Measurements from ENCODE around the gene CDYL.

GRCh38 chr6:4910037-4910760 lies 134.0 kb downstream of the CDYL start:
- TF ChIP-seq POLR2AphosphoS5 (IDR thresholded peaks at IDR 0.05; ENCODE audit: low read depth, low read length) (no peak), POLR2A (IDR thresholded peaks at IDR 0.05; ENCODE audit: low read depth, low read length) (no peak), TAF1 (IDR thresholded peaks at IDR 0.05; ENCODE audit: borderline replicate concordance, low read depth, low read length) (no peak)
